CD4-positive, alpha-beta T cell (primary cell): ENCODE measurements around the gene TAF5L. TPM values are rescaled to one million over a fixed set of nuclear protein-coding genes. Genes with fewer than 3 reads are reported as not detected.

Experiments
- ATAC-seq: fragments of 200-7000 bp; cut with Tn5 transposase; one replicate; pipeline ENCODE4 v1.10.0; 2022; ENCODE audit warnings: mild to moderate bottlenecking; ENCODE audit not compliant: poor library complexity
- CTCF ChIA-PET: fragments of 350-600 bp; sonication (Branson Sonifier 250); formaldehyde crosslinking; loops from one replicate; lab custom pipeline; 2021; ENCODE audit warnings: antibody characterized with exemption, inconsistent platforms; lab: Charles Lee
- POLR2A ChIA-PET: fragments of 350-600 bp; sonication (Branson Sonifier 250); formaldehyde crosslinking; loops from one replicate; lab custom pipeline; 2021; ENCODE audit warnings: antibody characterized with exemption, inconsistent platforms; lab: Charles Lee
- DNase-seq, 14 experiments: peaks; one replicate each; pipeline ENCODE4 v3.0.0-alpha.2; 2013 to 2020; ENCODE audit warnings: mixed read lengths in 2 of 14
- H3K27ac ChIP-seq, 2 donors: one replicate each; pipeline versions ENCODE4 v1.5.1 to v1.7.0; 2013; ENCODE audit warnings: low read length in 2 of 2, low read depth in 1 of 2, mild to moderate bottlenecking in 1 of 2
- H3K27me3 ChIP-seq, 2 experiments: 1 replicate in 1 of 2; 2 replicates in 1 of 2; pipeline versions ENCODE4 v1.6.1 to v1.7.0; 2013; ENCODE audit warnings: low read length in 2 of 2, control low read depth in 1 of 2, mild to moderate bottlenecking in 1 of 2, moderate library complexity in 1 of 2; ENCODE audit not compliant: insufficient read depth in 2 of 2, control insufficient read depth in 1 of 2
- H3K36me3 ChIP-seq: one replicate; pipeline ENCODE4 v1.6.1; 2013; ENCODE audit warnings: low read length, control low read depth; ENCODE audit not compliant: insufficient read depth
- H3K4me1 ChIP-seq: one replicate; pipeline ENCODE4 v1.6.1; 2013; ENCODE audit warnings: low read length, control low read depth; ENCODE audit not compliant: insufficient read depth
- H3K4me3 ChIP-seq: one replicate; pipeline ENCODE4 v1.5.1; 2013; ENCODE audit warnings: mild to moderate bottlenecking, low read length, moderate library complexity
- H3K9me3 ChIP-seq, 2 experiments: 1 replicate in 1 of 2; 2 replicates in 1 of 2; pipeline versions ENCODE4 v1.6.1 to v1.7.0; 2013; ENCODE audit warnings: low read length in 2 of 2, mild to moderate bottlenecking in 2 of 2, control low read depth in 1 of 2, moderate library complexity in 1 of 2; ENCODE audit not compliant: control insufficient read depth in 1 of 2, insufficient read depth in 1 of 2
- H3K27ac Mint-ChIP-seq: one replicate; pipeline ENCODE4 v1.8.0; 2020; ENCODE audit warnings: mixed read lengths
- H3K27me3 Mint-ChIP-seq: one replicate; pipeline ENCODE4 v1.8.0; 2021; ENCODE audit warnings: mixed read lengths
- H3K36me3 Mint-ChIP-seq: one replicate; pipeline ENCODE4 v1.8.0; 2021; ENCODE audit warnings: low read depth, mixed read lengths
- H3K4me1 Mint-ChIP-seq: one replicate; pipeline ENCODE4 v1.8.0; 2021; ENCODE audit warnings: low read depth, mixed read lengths
- H3K4me3 Mint-ChIP-seq: one replicate; pipeline ENCODE4 v1.8.0; 2020; ENCODE audit warnings: mild to moderate bottlenecking, mixed read lengths
- H3K9me3 Mint-ChIP-seq: one replicate; pipeline ENCODE4 v1.8.0; 2020; ENCODE audit warnings: mixed read lengths
- intact Hi-C, 2 experiments: fragments of 100-400 bp; cut with DNase I in 1 of 2; cut with micrococcal nuclease in 1 of 2; formaldehyde crosslinking; loops; one replicate each; pipeline versions ENCODE4 v1.15.1 to v1.9.0; 2023 to 2025; cut with DNase I, micrococcal nuclease
- total RNA-seq, 174 experiments: library from RNA in 2 of 174; stranded (reverse) in 2 of 174; gene quantifications; one replicate each; pipeline ENCODE4 v1.2.3 and lab custom pipeline; 2021 to 2026
- TF ChIP-seq, protein P1 (sequence below): fragments of 200-600 bp; IDR thresholded peaks from one replicate; pipeline ENCODE4 v1.8.0; 2022; ENCODE audit warnings: antibody characterized with exemption, mild to moderate bottlenecking

Gene TAF5L
- total RNA-seq, 2 experiments from 2014 or later, result 19.5 to 21.9 TPM

DNA sequence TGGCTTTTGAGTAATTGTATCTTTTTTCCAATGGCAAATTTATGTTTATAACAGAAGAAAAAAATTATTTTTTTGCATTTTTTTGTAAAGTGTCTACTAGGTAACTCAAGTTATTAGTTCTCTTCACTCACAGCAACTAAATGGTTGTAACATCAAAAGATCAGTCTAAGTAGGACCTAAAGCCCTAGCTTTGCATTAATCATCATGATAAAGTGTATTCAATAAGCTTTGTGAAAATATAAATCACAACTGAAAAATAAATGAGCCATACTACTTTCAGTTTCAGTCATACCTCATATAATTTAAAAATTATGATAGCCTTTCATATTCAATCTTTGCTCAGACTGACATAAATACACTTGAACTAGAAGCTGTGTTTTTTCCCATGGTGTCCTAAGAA is 6.9 kb downstream of the TAF5L start:
- TF ChIP-seq, protein P1, sequence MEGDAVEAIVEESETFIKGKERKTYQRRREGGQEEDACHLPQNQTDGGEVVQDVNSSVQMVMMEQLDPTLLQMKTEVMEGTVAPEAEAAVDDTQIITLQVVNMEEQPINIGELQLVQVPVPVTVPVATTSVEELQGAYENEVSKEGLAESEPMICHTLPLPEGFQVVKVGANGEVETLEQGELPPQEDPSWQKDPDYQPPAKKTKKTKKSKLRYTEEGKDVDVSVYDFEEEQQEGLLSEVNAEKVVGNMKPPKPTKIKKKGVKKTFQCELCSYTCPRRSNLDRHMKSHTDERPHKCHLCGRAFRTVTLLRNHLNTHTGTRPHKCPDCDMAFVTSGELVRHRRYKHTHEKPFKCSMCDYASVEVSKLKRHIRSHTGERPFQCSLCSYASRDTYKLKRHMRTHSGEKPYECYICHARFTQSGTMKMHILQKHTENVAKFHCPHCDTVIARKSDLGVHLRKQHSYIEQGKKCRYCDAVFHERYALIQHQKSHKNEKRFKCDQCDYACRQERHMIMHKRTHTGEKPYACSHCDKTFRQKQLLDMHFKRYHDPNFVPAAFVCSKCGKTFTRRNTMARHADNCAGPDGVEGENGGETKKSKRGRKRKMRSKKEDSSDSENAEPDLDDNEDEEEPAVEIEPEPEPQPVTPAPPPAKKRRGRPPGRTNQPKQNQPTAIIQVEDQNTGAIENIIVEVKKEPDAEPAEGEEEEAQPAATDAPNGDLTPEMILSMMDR, result no peak
- Mint-ChIP-seq H3K9me3 (no peaks in the 10 kb centered on the region), H3K27ac (no peak overlapping the region), H3K4me3 (no peak overlapping the region), H3K27me3 (no peaks in the 10 kb centered on the region), H3K4me1 (peaks cover 49% of the 10 kb centered on the region), H3K36me3 (peaks cover 8% of the 10 kb centered on the region)
- Histone ChIP-seq H3K4me1 (peaks cover 15% of the 10 kb centered on the region), H3K36me3 (peaks cover 7% of the 10 kb centered on the region), H3K9me3 (no peaks in the 10 kb centered on the region), H3K4me3 (no peak overlapping the region), H3K27me3 (no peaks in the 10 kb centered on the region), H3K27ac (no peak overlapping the region)
- DNase-seq (no peak), ATAC-seq (no peak)
- POLR2A ChIA-PET, result interaction anchor here (1.0 kb wide), 1 partner anchor 60 kb away, joined by 3 read pairs; the partner anchor contains the start of gene ABCB10
- intact Hi-C loops, result no loop called here
- CTCF ChIA-PET, result no interaction called here

DNA sequence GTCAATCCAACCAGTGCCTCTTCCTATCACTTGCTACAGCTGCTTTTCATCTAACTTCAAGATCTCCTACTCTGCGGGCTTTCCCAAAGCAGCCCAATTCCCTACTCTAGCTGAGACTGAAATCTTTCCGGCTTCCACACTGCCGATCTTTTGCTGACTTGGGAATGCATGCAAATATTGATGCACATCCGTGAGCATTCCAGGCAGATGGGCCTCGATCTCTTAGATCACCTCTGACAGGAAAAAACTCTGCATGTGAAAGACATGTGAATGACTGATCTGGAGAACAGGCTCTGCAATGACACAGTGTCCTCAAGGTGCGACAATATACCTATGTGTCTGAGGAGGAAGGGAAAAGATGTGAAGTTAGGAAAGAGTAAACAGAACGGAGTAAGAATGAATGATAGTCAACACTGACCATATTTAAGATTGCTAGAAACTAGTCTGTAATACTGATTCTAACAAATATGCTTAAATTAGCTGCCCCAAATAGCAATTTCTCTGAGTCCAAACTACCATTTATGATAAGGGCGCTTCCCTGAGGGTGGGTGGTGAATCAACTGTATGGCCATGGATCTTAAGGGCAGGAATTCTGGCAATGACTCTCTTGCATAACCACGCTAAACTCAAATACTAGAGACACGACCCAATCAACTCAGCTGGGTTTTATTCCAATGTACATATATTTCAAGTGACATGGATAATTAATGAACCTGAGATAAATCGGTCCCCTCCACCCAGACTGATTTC is 8.4 kb downstream of the TAF5L start:
- no peaks in the 10 kb centered on the region for H3K27me3 Mint-ChIP-seq
- no peaks in the 10 kb centered on the region for H3K27me3 ChIP-seq
- peaks cover 20% of the 10 kb centered on the region for H3K36me3 ChIP-seq
- DNase-seq (no peak), ATAC-seq (no peak)
- no peak overlapping the region for H3K27ac Mint-ChIP-seq
- ChIA-PET POLR2A (no interaction called here), CTCF (no interaction called here)
- peaks cover 6% of the 10 kb centered on the region for H3K4me1 ChIP-seq
- TF ChIP-seq, protein P1, result no peak
- no peak overlapping the region for H3K27ac ChIP-seq
- intact Hi-C loops, result no loop called here
- peaks cover 43% of the 10 kb centered on the region for H3K4me1 Mint-ChIP-seq
- H3K4me3 ChIP-seq, result no peak overlapping the region
- H3K36me3 Mint-ChIP-seq, result peaks cover 21% of the 10 kb centered on the region
- H3K9me3 ChIP-seq, result no peaks in the 10 kb centered on the region
- no peak overlapping the region for H3K4me3 Mint-ChIP-seq
- no peaks in the 10 kb centered on the region for H3K9me3 Mint-ChIP-seq

GRCh38 chr1:229614701-229615100 is 11.2 kb downstream of the TAF5L start:
- no peak overlapping the region for H3K4me3 Mint-ChIP-seq
- TF ChIP-seq, protein P1, result no peak
- peaks cover 5% of the 10 kb centered on the region for H3K4me1 ChIP-seq
- ChIA-PET CTCF (no interaction called here), POLR2A (no interaction called here)
- peaks cover 48% of the 10 kb centered on the region for H3K36me3 ChIP-seq
- H3K9me3 ChIP-seq, result no peaks in the 10 kb centered on the region
- H3K36me3 Mint-ChIP-seq, result peaks cover 50% of the 10 kb centered on the region
- intact Hi-C loops, result no loop called here
- DNase-seq (no peak), ATAC-seq (no peak)
- H3K27me3 ChIP-seq, result no peaks in the 10 kb centered on the region
- H3K4me3 ChIP-seq, result no peak overlapping the region
- H3K27ac ChIP-seq, result no peak overlapping the region
- no peaks in the 10 kb centered on the region for H3K9me3 Mint-ChIP-seq
- no peaks in the 10 kb centered on the region for H3K27me3 Mint-ChIP-seq
- peaks cover 21% of the 10 kb centered on the region for H3K4me1 Mint-ChIP-seq
- H3K27ac Mint-ChIP-seq, result no peak overlapping the region
